Nephron (organoid): ENCODE measurements around the gene TCF12.

ENCODE experiments used
- H3K27ac Mint-ChIP-seq, 3 experiments: 2 replicates each; pipeline ENCODE4 v1.8.0; 2020; ENCODE audit warnings: mixed read lengths in 3 of 3, mild to moderate bottlenecking in 2 of 3, moderate library complexity in 1 of 3
- H3K27me3 Mint-ChIP-seq: 2 replicates; pipeline ENCODE4 v1.8.0; 2021; ENCODE audit warnings: low read depth, mild to moderate bottlenecking, moderate library complexity, mixed read lengths
- H3K36me3 Mint-ChIP-seq: 2 replicates; pipeline ENCODE4 v1.8.0; 2020; ENCODE audit warnings: low read depth, mixed read lengths
- H3K4me1 Mint-ChIP-seq: 2 replicates; pipeline ENCODE4 v1.8.0; 2020; ENCODE audit warnings: mixed read lengths
- H3K4me3 Mint-ChIP-seq, 3 experiments: 2 replicates each; pipeline ENCODE4 v1.8.0; 2020; ENCODE audit warnings: mild to moderate bottlenecking in 3 of 3, mixed read lengths in 3 of 3, moderate library complexity in 2 of 3
- H3K9me3 Mint-ChIP-seq: 2 replicates; pipeline ENCODE4 v1.8.0; 2020; ENCODE audit warnings: mixed read lengths
- CTCF ChIP-seq, 3 experiments: fragments of 200-600 bp; sonication (generic); IDR thresholded peaks; one replicate each; pipeline ENCODE4 v1.5.0; 2021; ENCODE audit warnings: antibody characterized with exemption in 3 of 3; ENCODE audit not compliant: unreplicated experiment in 3 of 3

TCF12 gene

GRCh38 chr15:57143511-57144078, 225.2 kb downstream of the TCF12 start:
- Mint-ChIP-seq H3K9me3 (no peaks in the 10 kb centered on the region), H3K27me3 (no peaks in the 10 kb centered on the region), H3K36me3 (no peaks in the 10 kb centered on the region)

GRCh38 chr15:57144448-57144847, 226.0 kb downstream of the TCF12 start:
- H3K27ac Mint-ChIP-seq: no peak overlapping the region
- H3K9me3 Mint-ChIP-seq: peaks cover 3% of the 10 kb centered on the region
- H3K4me1 Mint-ChIP-seq: peaks cover 35% of the 10 kb centered on the region
- no peaks in the 10 kb centered on the region for H3K27me3 Mint-ChIP-seq
- no peak overlapping the region for H3K4me3 Mint-ChIP-seq
- peaks cover 4% of the 10 kb centered on the region for H3K36me3 Mint-ChIP-seq
- no peak for TF ChIP-seq CTCF (IDR thresholded peaks at IDR 0.05; ENCODE audit: unreplicated experiment in 3 of 3)

More at GRCh38 chr15:57143511-57144078, 225.2 kb downstream of the TCF12 start:
- no peak for TF ChIP-seq CTCF (IDR thresholded peaks at IDR 0.05; ENCODE audit: unreplicated experiment in 3 of 3)
- Mint-ChIP-seq H3K4me3 (no peak overlapping the region), H3K27ac (no peak overlapping the region), H3K4me1 (peaks cover 31% of the 10 kb centered on the region)

- H3K36me3 Mint-ChIP-seq: peaks cover 25% of the 10 kb centered on the region
- H3K4me3 Mint-ChIP-seq: peak overlapping the region in 2 of 3 experiments; percentile 5 to 50
- peak; percentile 61 to 84 (median 71) for TF ChIP-seq CTCF (IDR thresholded peaks at IDR 0.05; ENCODE audit: unreplicated experiment in 3 of 3)
- peaks cover 41% of the 10 kb centered on the region for H3K4me1 Mint-ChIP-seq
- peaks cover 14% of the 10 kb centered on the region for H3K9me3 Mint-ChIP-seq
- H3K27me3 Mint-ChIP-seq: no peaks in the 10 kb centered on the region
- H3K27ac Mint-ChIP-seq: peak overlapping the region; percentile 55 to 82 (median 76)
Observed at GRCh38 chr15:57146506-57147201, 228.2 kb downstream of the TCF12 start.

- Mint-ChIP-seq H3K4me1 (peaks cover 43% of the 10 kb centered on the region), H3K9me3 (peaks cover 22% of the 10 kb centered on the region), H3K27me3 (no peaks in the 10 kb centered on the region), H3K36me3 (peaks cover 35% of the 10 kb centered on the region), H3K27ac (peak overlapping the region in 1 of 3 experiments; percentile 76), H3K4me3 (no peak overlapping the region)
- no peak for TF ChIP-seq CTCF (IDR thresholded peaks at IDR 0.05; ENCODE audit: unreplicated experiment in 3 of 3)
Observed at GRCh38 chr15:57147621-57148020, 229.2 kb downstream of the TCF12 start.

GRCh38 chr15:57148262-57148661, 229.8 kb downstream of the TCF12 start:
- TF ChIP-seq CTCF (IDR thresholded peaks at IDR 0.05; ENCODE audit: unreplicated experiment in 3 of 3): no peak

More at GRCh38 chr15:57148262-57148661, 229.8 kb downstream of the TCF12 start:
- H3K27me3 Mint-ChIP-seq: no peaks in the 10 kb centered on the region
- peaks cover 28% of the 10 kb centered on the region for H3K9me3 Mint-ChIP-seq
- H3K4me3 Mint-ChIP-seq: no peak overlapping the region
- peaks cover 43% of the 10 kb centered on the region for H3K4me1 Mint-ChIP-seq
- no peak overlapping the region for H3K27ac Mint-ChIP-seq
- H3K36me3 Mint-ChIP-seq: peaks cover 41% of the 10 kb centered on the region
